Gastroesophageal sphincter (tissue), 4 donors: ENCODE measurements around the gene BIRC6. TPM values are rescaled to one million over a fixed set of nuclear protein-coding genes. Genes with fewer than 3 reads are reported as not detected.

ENCODE experiments used
- ATAC-seq: fragments of 150-250 bp; one replicate; pipeline ENCODE4 v1.9.1; 2016; ENCODE audit warnings: mild to moderate bottlenecking, moderate library complexity
- H3K27ac ChIP-seq, 4 donors: fragments of 200-600 bp; sonication (generic) in 3 of 4; 1 replicate in 3 of 4; 2 replicates in 1 of 4; pipeline ENCODE4 v1.5.1; 2016 to 2019
- H3K27me3 ChIP-seq: fragments of 200-600 bp; sonication (generic); one replicate; pipeline ENCODE4 v1.5.1; 2019
- H3K36me3 ChIP-seq, 2 donors: fragments of 200-600 bp; sonication (generic); one replicate each; pipeline ENCODE4 v1.5.1; 2019; ENCODE audit warnings: control low read depth in 1 of 2
- H3K4me1 ChIP-seq, 3 donors: fragments of 200-600 bp; sonication (generic); 1 replicate in 2 of 3; 2 replicates in 1 of 3; pipeline ENCODE4 v1.5.1; 2016 to 2019; ENCODE audit warnings: control low read depth in 2 of 3
- H3K4me3 ChIP-seq, 2 donors: fragments of 200-600 bp; sonication (generic); one replicate each; pipeline ENCODE4 v1.5.1; 2019; ENCODE audit warnings: mild to moderate bottlenecking in 1 of 2, moderate library complexity in 1 of 2
- H3K9me3 ChIP-seq, 3 donors: fragments of 200-600 bp; sonication (generic); one replicate each; pipeline ENCODE4 v1.5.1; 2017 to 2019; ENCODE audit warnings: control low read depth in 2 of 3
- EP300 ChIP-seq: sonication (generic); formaldehyde crosslinking; IDR thresholded peaks from one replicate; pipeline ENCODE4 v1.6.1; 2017; ENCODE audit warnings: antibody characterized with exemption, mild to moderate bottlenecking
- POLR2A ChIP-seq, 2 donors: fragments of 450-650 bp; IDR thresholded peaks; one replicate each; pipeline ENCODE4 v1.6.1; 2017; ENCODE audit warnings: antibody characterized with exemption in 2 of 2, mild to moderate bottlenecking in 2 of 2, moderate library complexity in 1 of 2
- POLR2AphosphoS5 ChIP-seq: sonication (generic); formaldehyde crosslinking; IDR thresholded peaks from one replicate; pipeline ENCODE4 v1.6.1; 2017; ENCODE audit warnings: antibody characterized with exemption
- WGBS, 2 donors: methylation state at CpG; one replicate each; pipeline ENCODE4 v1.1.5; 2018; ENCODE audit warnings: low coverage in 1 of 2; 5-methylcytosine and 5-hydroxymethylcytosine counted together
- total RNA-seq, 4 donors: library from RNA; depleted of rRNA; stranded (reverse); fragments of >200 nt; gene quantifications; one replicate each; pipeline ENCODE4 v1.1.0, GENCODE V29; 2016
- TF ChIP-seq, protein P1 (sequence below), 4 experiments: fragments of 200-600 bp in 2 of 4; fragments of 450-650 bp in 2 of 4; sonication (generic) in 1 of 4; IDR thresholded peaks; one replicate each; pipeline ENCODE4 v1.5.1; 2017 to 2019; ENCODE audit warnings: antibody characterized with exemption in 4 of 4, mild to moderate bottlenecking in 2 of 4, moderate library complexity in 2 of 4

The BIRC6 gene
- total RNA-seq, 4 donors from 2014 or later: 69.5 to 168 (median 92.7) TPM

DNA sequence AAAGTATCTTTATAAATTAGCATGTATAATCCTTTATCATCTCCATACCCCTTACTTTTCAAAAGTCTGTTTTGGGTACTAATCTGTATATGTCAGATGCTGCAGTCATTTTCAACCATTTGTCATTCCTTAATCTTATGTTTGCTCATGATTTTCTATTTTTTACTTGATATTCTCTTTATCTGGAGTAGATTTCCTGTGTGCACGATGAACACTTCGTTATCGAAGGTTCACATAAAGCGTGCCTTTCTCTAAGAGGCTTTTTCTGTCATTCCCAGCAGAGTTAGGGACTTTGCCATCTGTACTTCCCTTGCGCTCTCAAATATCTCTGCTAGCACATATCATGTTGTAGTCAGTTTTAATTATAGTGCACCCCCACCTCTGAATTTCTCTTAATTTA, 123.2 kb downstream of the BIRC6 start:
- 75 to 89% methylated on average over 4 to 5 of the region's 5 CpGs for WGBS, 2 donors
- peaks cover 0 to 14% (median 2%) of the 10 kb centered on the region in 3 donors for H3K4me1 ChIP-seq
- H3K4me3 ChIP-seq: no peak overlapping the region
- no peaks in the 10 kb centered on the region for H3K9me3 ChIP-seq
- ATAC-seq: no peak
- H3K27me3 ChIP-seq: no peaks in the 10 kb centered on the region
- no peak for TF ChIP-seq EP300
- TF ChIP-seq POLR2A (IDR thresholded peaks at IDR 0.05): no peak
- no peak for TF ChIP-seq POLR2AphosphoS5
- TF ChIP-seq, protein P1, sequence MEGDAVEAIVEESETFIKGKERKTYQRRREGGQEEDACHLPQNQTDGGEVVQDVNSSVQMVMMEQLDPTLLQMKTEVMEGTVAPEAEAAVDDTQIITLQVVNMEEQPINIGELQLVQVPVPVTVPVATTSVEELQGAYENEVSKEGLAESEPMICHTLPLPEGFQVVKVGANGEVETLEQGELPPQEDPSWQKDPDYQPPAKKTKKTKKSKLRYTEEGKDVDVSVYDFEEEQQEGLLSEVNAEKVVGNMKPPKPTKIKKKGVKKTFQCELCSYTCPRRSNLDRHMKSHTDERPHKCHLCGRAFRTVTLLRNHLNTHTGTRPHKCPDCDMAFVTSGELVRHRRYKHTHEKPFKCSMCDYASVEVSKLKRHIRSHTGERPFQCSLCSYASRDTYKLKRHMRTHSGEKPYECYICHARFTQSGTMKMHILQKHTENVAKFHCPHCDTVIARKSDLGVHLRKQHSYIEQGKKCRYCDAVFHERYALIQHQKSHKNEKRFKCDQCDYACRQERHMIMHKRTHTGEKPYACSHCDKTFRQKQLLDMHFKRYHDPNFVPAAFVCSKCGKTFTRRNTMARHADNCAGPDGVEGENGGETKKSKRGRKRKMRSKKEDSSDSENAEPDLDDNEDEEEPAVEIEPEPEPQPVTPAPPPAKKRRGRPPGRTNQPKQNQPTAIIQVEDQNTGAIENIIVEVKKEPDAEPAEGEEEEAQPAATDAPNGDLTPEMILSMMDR (IDR thresholded peaks at IDR 0.05): no peak
- no peak overlapping the region for H3K27ac ChIP-seq
- peaks cover 0 to 79% of the 10 kb centered on the region in 2 donors for H3K36me3 ChIP-seq

DNA sequence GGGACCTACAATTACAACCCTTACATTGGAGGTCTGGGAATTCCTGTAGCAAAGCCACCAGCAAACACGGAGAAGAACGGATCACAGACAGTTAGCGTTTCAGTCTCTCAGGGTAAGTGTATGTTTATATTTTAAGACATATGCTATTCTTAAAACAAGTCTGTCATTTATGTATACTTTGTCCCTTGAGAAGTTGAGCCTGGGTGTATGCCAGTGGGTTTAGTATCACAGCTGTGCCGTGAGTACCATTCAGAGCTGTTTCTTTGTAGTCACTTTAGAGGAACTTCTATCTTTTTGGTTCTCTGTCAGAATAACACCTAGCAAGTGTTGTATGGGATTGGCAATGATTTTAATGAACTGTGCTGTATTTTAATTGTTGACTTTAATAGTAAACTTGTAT, 125.6 kb downstream of the BIRC6 start:
- Histone ChIP-seq H3K9me3 (no peaks in the 10 kb centered on the region), H3K4me3 (no peak overlapping the region), H3K27me3 (no peaks in the 10 kb centered on the region), H3K27ac (no peak overlapping the region), H3K4me1 (peaks cover 0 to 14% (median 2%) of the 10 kb centered on the region in 3 donors), H3K36me3 (peaks cover 0 to 94% of the 10 kb centered on the region in 2 donors)
- 9 to 41% methylated on average over 4 of the region's 4 CpGs for WGBS, 2 donors
- ATAC-seq: no peak
- no peak for TF ChIP-seq POLR2AphosphoS5
- TF ChIP-seq, protein P1 (IDR thresholded peaks at IDR 0.05): no peak
- TF ChIP-seq POLR2A (IDR thresholded peaks at IDR 0.05): no peak
- no peak for TF ChIP-seq EP300

DNA sequence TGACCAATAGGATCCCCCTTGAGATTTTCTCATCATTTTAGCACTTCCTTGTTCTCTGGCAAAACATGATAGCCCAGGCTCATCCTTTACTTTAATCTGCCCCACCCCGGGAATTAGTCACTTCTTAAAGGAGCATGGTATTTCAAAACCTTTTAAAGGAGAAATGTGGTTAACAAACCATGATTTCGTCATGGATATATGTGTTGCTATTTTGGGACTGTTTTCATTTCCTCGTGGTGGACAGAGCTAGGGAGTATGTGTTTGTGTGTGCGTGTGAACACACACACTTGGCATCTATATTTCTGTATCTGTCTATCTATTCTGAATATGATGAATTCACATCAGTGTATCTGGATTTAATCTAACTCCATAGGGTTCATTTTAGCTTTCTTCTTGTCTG, 128.1 kb downstream of the BIRC6 start:
- no peaks in the 10 kb centered on the region for H3K9me3 ChIP-seq
- peaks cover 0 to 14% (median 2%) of the 10 kb centered on the region in 3 donors for H3K4me1 ChIP-seq
- TF ChIP-seq, protein P1 (IDR thresholded peaks at IDR 0.05): no peak
- TF ChIP-seq POLR2A (IDR thresholded peaks at IDR 0.05): no peak
- no peak for TF ChIP-seq EP300
- TF ChIP-seq POLR2AphosphoS5: no peak
- 36 to 42% methylated on average over 4 of the region's 4 CpGs for WGBS, 2 donors
- peaks cover 0 to 95% of the 10 kb centered on the region in 2 donors for H3K36me3 ChIP-seq
- H3K27me3 ChIP-seq: no peaks in the 10 kb centered on the region
- peak; percentile 80 for ATAC-seq
- H3K4me3 ChIP-seq: no peak overlapping the region
- no peak overlapping the region for H3K27ac ChIP-seq

DNA sequence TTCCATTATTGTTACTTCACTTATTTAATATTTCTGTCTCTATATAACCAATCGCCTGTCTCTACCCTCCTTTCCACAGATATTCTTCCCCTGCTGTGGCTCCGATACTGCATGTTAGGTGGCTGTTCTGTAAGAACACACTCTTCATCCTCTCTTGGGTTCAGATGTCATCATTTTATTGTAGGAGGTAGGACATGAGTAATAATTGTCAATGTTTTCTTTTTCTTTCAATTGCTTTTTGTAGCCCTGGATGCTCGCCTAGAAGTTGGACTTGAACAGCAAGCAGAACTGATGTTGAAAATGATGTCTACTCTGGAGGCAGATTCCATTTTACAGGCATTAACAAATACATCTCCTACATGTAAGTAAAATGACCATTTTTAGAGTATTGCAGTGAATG, 128.6 kb downstream of the BIRC6 start:
- WGBS, 2 donors: 79 to 90% methylated on average over 3 of the region's 3 CpGs
- TF ChIP-seq POLR2A (IDR thresholded peaks at IDR 0.05) (no peak), POLR2AphosphoS5 (no peak), EP300 (no peak)
- TF ChIP-seq, protein P1 (IDR thresholded peaks at IDR 0.05): no peak
- Histone ChIP-seq H3K4me3 (no peak overlapping the region), H3K27me3 (no peaks in the 10 kb centered on the region), H3K27ac (no peak overlapping the region), H3K4me1 (peaks cover 0 to 14% (median 2%) of the 10 kb centered on the region in 3 donors), H3K36me3 (peaks cover 0 to 95% of the 10 kb centered on the region in 2 donors), H3K9me3 (no peaks in the 10 kb centered on the region)
- ATAC-seq: no peak

DNA sequence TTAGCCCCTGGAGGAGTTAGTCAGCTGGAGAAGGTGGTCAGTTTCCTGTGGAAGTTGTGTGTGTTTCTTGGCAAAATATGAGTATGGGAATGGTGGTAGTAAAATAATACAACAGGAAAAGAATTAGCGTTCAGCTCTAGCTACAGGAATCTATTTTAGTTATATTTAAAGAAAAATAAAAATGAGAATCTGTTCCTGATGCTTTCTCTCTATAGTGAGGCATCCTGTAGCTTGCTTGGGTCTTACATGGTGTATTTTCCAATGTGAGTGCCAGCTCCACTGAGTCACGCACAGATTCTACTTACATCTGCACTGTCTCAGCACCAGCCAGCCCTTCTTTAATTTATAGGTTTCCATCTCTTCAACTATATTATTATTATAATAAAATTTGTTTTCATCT, 132.2 kb downstream of the BIRC6 start:
- Histone ChIP-seq H3K27ac (no peak overlapping the region), H3K36me3 (peaks cover 0 to 87% of the 10 kb centered on the region in 2 donors), H3K4me1 (no peaks in the 10 kb centered on the region), H3K27me3 (no peaks in the 10 kb centered on the region), H3K9me3 (no peaks in the 10 kb centered on the region), H3K4me3 (no peak overlapping the region)
- TF ChIP-seq POLR2AphosphoS5 (no peak), EP300 (no peak), POLR2A (IDR thresholded peaks at IDR 0.05) (no peak)
- TF ChIP-seq, protein P1 (IDR thresholded peaks at IDR 0.05): no peak
- WGBS, 2 donors: 85 to 96% methylated on average over 2 of the region's 2 CpGs
- no peak for ATAC-seq
